Activated CD8-positive, alpha-beta memory T cell treated with anti-CD3 and anti-CD28 coated beads, Interleukin-2, amount 50 U/mL, for 48 hours (primary cell): Measurements from ENCODE around the gene MARK2.
A peak's percentile ranks its signal among the peaks of the same experiment; 100 is the strongest.

Experiments
- DNase-seq: peaks from one replicate; pipeline ENCODE4 v3.0.0-alpha.2; 2020

MARK2 gene

GRCh38 chr11:63884196-63884932, 45.5 kb downstream of the MARK2 start:
- no peak for DNase-seq

GRCh38 chr11:63887386-63887999, 48.6 kb downstream of the MARK2 start:
- no peak for DNase-seq

- peak; percentile 80 for DNase-seq
Measured at GRCh38 chr11:63888170-63889086, 49.5 kb downstream of the MARK2 start.

GRCh38 chr11:63889344-63889743, 50.4 kb downstream of the MARK2 start:
- no peak for DNase-seq

- DNase-seq = no peak
Measured at GRCh38 chr11:63890368-63890767, 51.5 kb downstream of the MARK2 start.

GRCh38 chr11:63892228-63892627, 53.3 kb downstream of the MARK2 start:
- DNase-seq = no peak

GRCh38 chr11:63893355-63893754, 54.4 kb downstream of the MARK2 start:
- no peak for DNase-seq

- no peak for DNase-seq
Measured at GRCh38 chr11:63896071-63896470, 57.2 kb downstream of the MARK2 start.

- no peak for DNase-seq
Measured at GRCh38 chr11:63897459-63898146, 58.7 kb downstream of the MARK2 start.

GRCh38 chr11:63901660-63902059, 62.8 kb downstream of the MARK2 start:
- no peak for DNase-seq

- no peak for DNase-seq
Measured at GRCh38 chr11:63903884-63904283, 65.0 kb downstream of the MARK2 start.

GRCh38 chr11:63904743-63905142, 65.8 kb downstream of the MARK2 start:
- DNase-seq = no peak

GRCh38 chr11:63905179-63905578, 66.3 kb downstream of the MARK2 start:
- DNase-seq = no peak

- DNase-seq = no peak
Measured at GRCh38 chr11:63906087-63906486, 67.2 kb downstream of the MARK2 start.

GRCh38 chr11:63906585-63906984, 67.7 kb downstream of the MARK2 start:
- peak; percentile 68 for DNase-seq

GRCh38 chr11:63907063-63907462, 68.2 kb downstream of the MARK2 start:
- no peak for DNase-seq

GRCh38 chr11:63907808-63908530, 69.1 kb downstream of the MARK2 start:
- DNase-seq = no peak

GRCh38 chr11:63908631-63909401, 69.9 kb downstream of the MARK2 start:
- no peak for DNase-seq

- no peak for DNase-seq
Measured at GRCh38 chr11:63909591-63910506, 70.9 kb downstream of the MARK2 start.

GRCh38 chr11:63910675-63911074, 71.8 kb downstream of the MARK2 start:
- DNase-seq = no peak
